GM12878 (cell line): ENCODE results near the gene CNOT11.

ENCODE experiments used
- BRCA1 ChIP-seq: IDR thresholded peaks from 2 replicates; pipeline ENCODE4 v1.6.1; 2011; ENCODE audit warnings: low read depth, low read length, improper control_type of control experiment
- GABPA ChIP-seq: IDR thresholded peaks from 2 replicates; pipeline ENCODE4 v1.6.1; 2014; ENCODE audit warnings: antibody characterized with exemption, low read depth, mild to moderate bottlenecking, inconsistent platforms
- NFYB ChIP-seq: IDR thresholded peaks from 2 replicates; pipeline ENCODE4 v1.6.1; 2011; ENCODE audit warnings: low read depth, mild to moderate bottlenecking, low read length, improper control_type of control experiment, moderate library complexity; ENCODE audit not compliant: insufficient read depth
- NR2C1 ChIP-seq: fragments of 450-650 bp; IDR thresholded peaks from 2 replicates; pipeline ENCODE4 v1.6.1; 2017; ENCODE audit warnings: antibody characterized with exemption, mild to moderate bottlenecking, moderate library complexity
- POLR2A ChIP-seq: IDR thresholded peaks from 2 replicates; pipeline ENCODE4 v1.6.1; 2011; ENCODE audit warnings: low read depth, mild to moderate bottlenecking, low read length
- POLR2AphosphoS5 ChIP-seq: IDR thresholded peaks from 2 replicates; pipeline ENCODE4 v1.6.1; 2011; ENCODE audit warnings: mild to moderate bottlenecking, low read length, inconsistent platforms
- SUPT20H ChIP-seq: IDR thresholded peaks from 2 replicates; pipeline ENCODE4 v1.6.1; 2011; ENCODE audit warnings: low read depth, mild to moderate bottlenecking, low read length, moderate library complexity, borderline replicate concordance; ENCODE audit not compliant: control insufficient read depth
- TAF1 ChIP-seq: IDR thresholded peaks from 2 replicates; pipeline ENCODE4 v1.6.1; 2011; ENCODE audit warnings: mild to moderate bottlenecking, low read depth, low read length, borderline replicate concordance
- TCF3 ChIP-seq: IDR thresholded peaks from 2 replicates; pipeline ENCODE4 v1.6.1; 2012; ENCODE audit warnings: low read depth, mild to moderate bottlenecking, low read length, borderline replicate concordance; ENCODE audit not compliant: insufficient read depth
- ZNF274 ChIP-seq: IDR thresholded peaks from one replicate; pipeline ENCODE4 v1.8.0; 2011; ENCODE audit not compliant: insufficient read length, insufficient read depth
- TF ChIP-seq, protein P1 (sequence below): fragments of 450-650 bp; formaldehyde crosslinking; IDR thresholded peaks from 2 replicates; pipeline ENCODE4 v1.4.0; 2022; ENCODE audit warnings: mild to moderate bottlenecking, moderate library complexity
- TF ChIP-seq, protein P2 (sequence below), 3 experiments: IDR thresholded peaks in 2 of 3; conservative IDR thresholded peaks in 1 of 3; 2 replicates each; pipeline ENCODE4 v1.5.1; 2011; ENCODE audit warnings: low read depth in 3 of 3, low read length in 3 of 3, mild to moderate bottlenecking in 3 of 3, control low read depth in 2 of 3, moderate library complexity in 2 of 3, inconsistent platforms in 1 of 3, mixed read lengths in 1 of 3; ENCODE audit not compliant: control insufficient read depth in 2 of 3, insufficient read depth in 1 of 3; ENCODE audit errors: extremely low read depth in 1 of 3
- TF ChIP-seq, protein P3 (sequence below): IDR thresholded peaks from 2 replicates; pipeline ENCODE4 v1.6.1; 2012; ENCODE audit warnings: low read depth, low read length, improper control_type of control experiment

DNA sequence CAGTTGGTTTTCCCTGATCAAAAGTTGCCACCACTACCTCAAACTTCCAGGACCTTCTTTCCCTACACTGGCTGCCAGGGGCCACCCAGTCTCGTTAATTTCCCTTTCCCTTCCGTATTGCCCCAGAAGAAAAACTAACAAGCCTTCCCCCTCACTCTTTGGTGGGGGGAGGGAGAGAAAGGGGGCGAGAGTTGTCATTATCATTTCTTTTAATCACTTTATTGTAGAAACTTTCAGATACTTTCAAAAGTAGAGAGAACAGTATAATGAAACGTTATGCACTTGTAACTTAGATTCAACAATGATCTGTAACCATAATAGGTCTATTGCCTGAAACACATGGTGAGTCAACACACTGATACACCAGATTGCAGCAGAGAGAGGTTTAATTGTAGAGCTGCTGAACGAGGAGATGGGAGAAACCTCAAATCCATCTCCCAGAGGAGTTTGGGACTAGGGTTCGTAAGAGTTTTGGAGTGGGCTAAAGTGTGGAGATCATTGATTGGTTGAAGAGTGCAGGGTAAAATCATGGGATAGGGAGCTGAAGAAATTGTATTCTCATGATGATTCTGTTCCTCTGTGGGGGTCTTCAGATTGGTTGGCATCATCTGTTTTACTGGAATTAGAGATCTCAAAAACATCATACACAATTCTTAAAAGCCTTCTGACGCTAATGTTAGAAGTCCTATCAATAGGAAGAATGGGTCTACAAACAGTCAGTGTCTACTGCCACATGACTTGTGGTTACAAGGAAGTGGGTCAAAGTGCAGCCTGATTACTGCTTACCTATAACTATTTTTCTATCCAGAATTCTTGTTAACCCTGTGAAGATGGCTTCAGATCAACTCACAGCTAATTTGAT, 58.4 kb downstream of the CNOT11 start:
- TF ChIP-seq, protein P1, sequence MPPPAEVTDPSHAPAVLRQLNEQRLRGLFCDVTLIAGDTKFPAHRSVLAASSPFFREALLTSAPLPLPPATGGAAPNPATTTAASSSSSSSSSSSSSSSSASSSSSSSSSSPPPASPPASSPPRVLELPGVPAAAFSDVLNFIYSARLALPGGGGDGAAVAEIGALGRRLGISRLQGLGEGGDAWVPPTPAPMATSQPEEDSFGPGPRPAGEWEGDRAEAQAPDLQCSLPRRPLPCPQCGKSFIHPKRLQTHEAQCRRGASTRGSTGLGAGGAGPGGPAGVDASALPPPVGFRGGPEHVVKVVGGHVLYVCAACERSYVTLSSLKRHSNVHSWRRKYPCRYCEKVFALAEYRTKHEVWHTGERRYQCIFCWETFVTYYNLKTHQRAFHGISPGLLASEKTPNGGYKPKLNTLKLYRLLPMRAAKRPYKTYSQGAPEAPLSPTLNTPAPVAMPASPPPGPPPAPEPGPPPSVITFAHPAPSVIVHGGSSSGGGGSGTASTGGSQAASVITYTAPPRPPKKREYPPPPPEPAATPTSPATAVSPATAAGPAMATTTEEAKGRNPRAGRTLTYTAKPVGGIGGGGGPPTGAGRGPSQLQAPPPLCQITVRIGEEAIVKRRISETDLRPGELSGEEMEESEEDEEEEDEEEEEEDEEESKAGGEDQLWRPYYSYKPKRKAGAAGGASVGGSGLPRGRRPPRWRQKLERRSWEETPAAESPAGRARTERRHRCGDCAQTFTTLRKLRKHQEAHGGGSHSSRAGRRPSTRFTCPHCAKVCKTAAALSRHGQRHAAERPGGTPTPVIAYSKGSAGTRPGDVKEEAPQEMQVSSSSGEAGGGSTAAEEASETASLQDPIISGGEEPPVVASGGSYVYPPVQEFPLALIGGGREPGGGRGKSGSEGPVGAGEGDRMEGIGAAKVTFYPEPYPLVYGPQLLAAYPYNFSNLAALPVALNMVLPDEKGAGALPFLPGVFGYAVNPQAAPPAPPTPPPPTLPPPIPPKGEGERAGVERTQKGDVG (CRISPR knock-in tag): no peak
- no peak for TF ChIP-seq TAF1
- TF ChIP-seq POLR2A: no peak
- TF ChIP-seq NR2C1: no peak
- TF ChIP-seq, protein P2, sequence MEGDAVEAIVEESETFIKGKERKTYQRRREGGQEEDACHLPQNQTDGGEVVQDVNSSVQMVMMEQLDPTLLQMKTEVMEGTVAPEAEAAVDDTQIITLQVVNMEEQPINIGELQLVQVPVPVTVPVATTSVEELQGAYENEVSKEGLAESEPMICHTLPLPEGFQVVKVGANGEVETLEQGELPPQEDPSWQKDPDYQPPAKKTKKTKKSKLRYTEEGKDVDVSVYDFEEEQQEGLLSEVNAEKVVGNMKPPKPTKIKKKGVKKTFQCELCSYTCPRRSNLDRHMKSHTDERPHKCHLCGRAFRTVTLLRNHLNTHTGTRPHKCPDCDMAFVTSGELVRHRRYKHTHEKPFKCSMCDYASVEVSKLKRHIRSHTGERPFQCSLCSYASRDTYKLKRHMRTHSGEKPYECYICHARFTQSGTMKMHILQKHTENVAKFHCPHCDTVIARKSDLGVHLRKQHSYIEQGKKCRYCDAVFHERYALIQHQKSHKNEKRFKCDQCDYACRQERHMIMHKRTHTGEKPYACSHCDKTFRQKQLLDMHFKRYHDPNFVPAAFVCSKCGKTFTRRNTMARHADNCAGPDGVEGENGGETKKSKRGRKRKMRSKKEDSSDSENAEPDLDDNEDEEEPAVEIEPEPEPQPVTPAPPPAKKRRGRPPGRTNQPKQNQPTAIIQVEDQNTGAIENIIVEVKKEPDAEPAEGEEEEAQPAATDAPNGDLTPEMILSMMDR (IDR thresholded peaks at IDR 0.05 in 2 of 3, conservative IDR thresholded peaks at IDR 0.05 in 1 of 3; ENCODE audit: control insufficient read depth in 2 of 3, extremely low read depth in 1 of 3, insufficient read depth in 1 of 3, low read depth in 3 of 3, low read length in 3 of 3): no peak
- no peak for TF ChIP-seq TCF3
- TF ChIP-seq POLR2AphosphoS5: no peak
- no peak for TF ChIP-seq GABPA
- TF ChIP-seq, protein P3, sequence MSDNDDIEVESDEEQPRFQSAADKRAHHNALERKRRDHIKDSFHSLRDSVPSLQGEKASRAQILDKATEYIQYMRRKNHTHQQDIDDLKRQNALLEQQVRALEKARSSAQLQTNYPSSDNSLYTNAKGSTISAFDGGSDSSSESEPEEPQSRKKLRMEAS: no peak
- no peak for TF ChIP-seq NFYB
- no peak for TF ChIP-seq SUPT20H
- no peak for TF ChIP-seq ZNF274
- TF ChIP-seq BRCA1: no peak
